ENCODE results near the gene NSD1.

The NSD1 gene

GRCh38 chr5:177308740-177309139, 175.2 kb downstream of the NSD1 start:
- no peak for DNase-seq (ENCODE audit: low spot score)

GRCh38 chr5:177309351-177310191, 176.0 kb downstream of the NSD1 start:
- DNase-seq (ENCODE audit: low spot score) = peak; percentile 93

DNA sequence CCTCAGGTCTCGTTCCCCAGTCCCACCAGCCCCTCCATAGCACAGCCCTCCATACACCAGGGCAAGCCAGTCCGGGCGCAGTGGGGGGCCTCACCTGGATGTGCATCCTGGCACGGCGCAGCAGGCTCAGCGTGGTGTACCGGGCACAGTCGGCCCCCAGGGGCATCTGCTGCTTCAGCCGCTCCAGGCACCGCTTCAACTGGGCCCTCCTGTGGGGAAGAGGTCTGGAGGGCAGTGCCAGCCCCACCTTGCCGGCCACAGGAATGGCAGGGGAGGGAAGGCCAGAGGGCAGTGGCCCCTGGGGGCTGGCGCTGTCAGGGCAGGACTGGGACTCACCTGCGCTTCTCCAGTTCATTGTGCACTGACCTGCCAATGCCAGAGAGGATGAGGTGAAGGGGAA, 176.8 kb downstream of the NSD1 start:
- DNase-seq (ENCODE audit: low spot score) = no peak

GRCh38 chr5:177310757-177311391, 177.3 kb downstream of the NSD1 start:
- no peak for DNase-seq (ENCODE audit: low spot score)

DNA sequence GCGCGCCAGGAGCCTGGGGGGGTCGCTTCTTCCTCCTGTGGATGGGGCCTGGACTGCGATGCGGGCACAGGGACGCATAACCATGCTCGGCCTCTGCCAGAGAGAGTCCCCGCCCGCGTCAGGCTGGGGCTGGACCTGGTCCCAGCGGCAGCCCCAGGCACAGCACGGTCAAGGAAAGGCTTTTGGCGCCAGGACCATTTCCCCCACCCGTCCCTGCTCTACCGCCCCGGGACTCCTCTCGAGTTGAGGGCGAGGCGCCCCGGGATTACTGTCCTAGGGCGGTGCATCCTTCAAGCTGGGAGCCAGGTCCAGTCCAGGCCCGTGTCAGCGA, 177.8 kb downstream of the NSD1 start:
- no peak for DNase-seq (ENCODE audit: low spot score)

GRCh38 chr5:177311723-177312648, 178.4 kb downstream of the NSD1 start, which contains the start of gene MXD3:
MXD3 (minus strand) TSS chr5:177311898; CDS start chr5:177311830, 68 bp downstream.
- peak; percentile 97 for DNase-seq (ENCODE audit: low spot score)

DNA sequence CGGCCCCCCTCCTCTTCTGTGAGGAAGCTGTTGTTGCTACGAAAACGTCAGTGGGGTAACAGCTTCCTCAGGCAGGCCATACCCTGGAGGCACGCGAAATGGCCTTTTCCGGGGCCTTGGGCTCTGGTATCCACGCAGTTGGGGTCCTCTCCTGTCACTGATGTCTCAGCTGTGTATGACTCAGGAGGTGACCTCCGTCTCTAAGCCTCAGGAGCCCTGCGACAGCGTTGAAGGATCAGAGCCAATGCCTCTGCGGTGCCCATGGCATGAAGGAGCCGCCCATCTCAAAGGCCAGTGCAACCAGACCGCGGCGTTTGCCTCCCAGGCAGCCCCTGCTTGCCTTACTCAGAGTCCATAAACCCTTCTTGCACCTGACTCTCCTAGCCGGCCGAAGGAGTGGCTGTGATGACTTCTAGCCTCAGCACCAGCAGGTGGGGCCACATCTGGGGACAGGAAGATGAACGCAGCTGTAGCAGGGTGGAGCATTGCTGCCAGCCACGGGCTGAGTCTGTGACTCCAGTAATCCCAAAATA, 179.1 kb downstream of the NSD1 start:
- peak; percentile 52 for DNase-seq (ENCODE audit: low spot score)

GRCh38 chr5:177313561-177314259, 180.1 kb downstream of the NSD1 start:
- no peak for DNase-seq (ENCODE audit: low spot score)

- DNase-seq (ENCODE audit: low spot score) = no peak
Measured at GRCh38 chr5:177314376-177315342, 181.1 kb downstream of the NSD1 start.

- DNase-seq (ENCODE audit: low spot score) = no peak
Measured at GRCh38 chr5:177315411-177315810, 181.8 kb downstream of the NSD1 start.

DNA sequence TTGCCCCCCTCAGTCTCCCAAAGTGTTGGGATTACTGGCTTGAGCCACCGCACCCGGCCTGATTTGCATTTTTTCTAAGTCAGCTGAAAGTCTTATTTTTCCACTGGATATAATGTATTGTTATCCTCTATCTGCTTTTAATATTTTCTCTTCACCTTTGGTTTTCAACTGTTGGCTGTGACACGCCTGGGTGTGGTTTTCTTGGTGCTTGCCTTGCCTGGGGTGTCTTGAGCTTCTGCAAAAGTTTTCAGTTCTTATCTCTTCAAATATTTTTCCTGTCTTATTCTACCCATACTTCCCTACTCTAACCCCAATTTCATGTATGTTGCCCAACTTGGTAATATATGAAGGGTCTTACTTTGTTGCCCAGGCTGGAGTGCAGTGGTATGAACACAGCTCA, 182.4 kb downstream of the NSD1 start:
- no peak for DNase-seq (ENCODE audit: low spot score)

GRCh38 chr5:177317959-177318377, 184.4 kb downstream of the NSD1 start:
- DNase-seq (ENCODE audit: low spot score) = peak; percentile 84

- DNase-seq (ENCODE audit: low spot score) = no peak
Measured at GRCh38 chr5:177319913-177320588, 186.5 kb downstream of the NSD1 start.

DNA sequence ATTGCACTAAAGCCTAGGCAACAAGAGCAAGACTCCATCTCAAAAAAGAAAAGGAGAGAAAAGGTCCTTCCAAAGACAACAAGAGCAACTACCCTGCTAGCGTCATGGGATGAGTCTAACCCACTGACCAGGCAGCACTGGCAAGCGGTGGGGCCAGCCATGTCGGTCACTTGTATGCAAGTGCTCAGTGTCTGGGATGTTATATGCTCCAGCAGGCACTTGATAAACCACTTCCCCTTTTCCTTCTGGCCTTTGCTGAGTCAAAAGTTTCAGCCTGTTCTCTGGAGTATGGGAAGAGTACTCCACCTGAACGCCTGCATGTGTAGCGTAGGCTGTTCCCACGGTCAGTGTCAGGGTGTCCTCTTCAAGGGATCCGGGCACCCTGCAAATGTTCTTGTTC, 187.3 kb downstream of the NSD1 start:
- no peak for DNase-seq (ENCODE audit: low spot score)

DNA sequence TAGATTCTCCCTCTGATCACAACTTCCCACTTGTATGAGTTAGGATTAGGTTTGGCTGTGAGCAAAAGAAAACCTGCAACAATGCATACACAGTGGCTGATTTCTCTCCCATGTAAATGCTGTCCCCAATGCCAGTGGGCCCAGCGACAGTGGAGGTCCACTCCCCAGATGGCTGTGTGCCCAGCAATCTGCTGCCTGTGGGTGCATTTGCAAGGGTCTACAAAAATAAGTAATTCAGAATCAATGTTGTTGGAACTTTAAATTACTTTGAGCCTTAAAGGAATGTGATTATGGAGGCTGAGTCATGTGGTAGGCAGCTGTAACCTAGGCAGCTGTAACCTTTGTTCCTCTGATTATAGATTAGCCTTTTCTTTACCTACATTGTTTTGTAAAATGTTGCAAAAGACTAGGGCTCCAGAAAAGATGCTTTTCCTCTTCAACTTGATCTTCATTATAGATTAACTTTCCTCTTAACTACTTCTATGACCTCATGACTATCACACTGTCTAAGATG, 192.4 kb downstream of the NSD1 start:
- no peak for DNase-seq (ENCODE audit: low spot score)

DNA sequence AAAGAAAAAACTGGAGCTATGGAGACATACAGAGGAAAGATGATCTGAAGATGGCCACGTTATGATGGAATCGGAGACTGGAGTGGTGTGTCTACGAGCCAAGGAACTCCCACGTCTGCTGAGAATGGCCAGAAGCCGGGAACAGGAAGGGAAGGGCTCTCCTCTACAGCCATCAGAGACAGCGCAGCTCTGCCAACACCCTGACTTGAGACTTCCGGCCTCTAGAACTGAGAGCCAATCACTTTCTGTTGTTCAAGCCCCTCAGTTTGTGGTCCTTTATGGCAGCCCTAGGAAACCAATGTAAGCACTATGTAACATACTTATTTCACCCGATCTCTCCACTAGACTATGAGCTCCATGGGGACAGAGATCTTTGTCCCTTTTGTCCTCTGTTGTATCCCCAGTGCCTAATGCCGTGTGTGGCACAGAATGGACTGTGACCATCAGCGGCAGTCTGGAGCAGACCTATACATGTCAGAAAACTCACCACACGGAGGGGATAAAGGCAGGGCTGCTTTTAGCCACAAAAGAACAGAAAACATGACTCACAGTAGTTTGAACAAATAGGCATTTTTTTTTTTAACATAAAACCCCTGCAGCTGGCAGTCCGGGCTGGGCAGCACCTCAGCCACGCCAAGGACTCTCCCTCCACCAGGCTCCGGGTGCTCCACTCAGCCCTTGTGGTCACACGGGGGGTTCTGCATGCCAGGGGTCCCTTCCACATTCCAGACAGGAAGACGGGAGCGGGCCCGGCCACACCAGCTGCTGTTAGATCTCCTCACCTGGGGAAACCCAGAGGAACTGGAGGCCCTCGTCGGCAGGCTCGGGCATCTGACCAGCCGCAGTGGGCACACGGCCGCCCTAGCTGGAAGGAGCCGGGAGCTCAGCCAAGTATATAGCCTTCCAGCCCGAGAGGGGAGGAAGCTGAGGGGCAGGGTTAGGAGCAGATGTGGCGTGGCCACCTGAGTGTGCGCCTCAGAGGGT, 194.3 kb downstream of the NSD1 start:
- DNase-seq (ENCODE audit: low spot score) = no peak

- no peak for DNase-seq (ENCODE audit: low spot score)
Measured at GRCh38 chr5:177328545-177329231, 195.1 kb downstream of the NSD1 start.

- no peak for DNase-seq (ENCODE audit: low spot score)
Measured at GRCh38 chr5:177329883-177330282, 196.3 kb downstream of the NSD1 start.
